IPS-18c (cell line): ENCODE data around the gene A3GALT2.

Experiments
- H3K4me3 ChIP-seq: 2 replicates; pipeline ENCODE4 v1.7.0; 2013; ENCODE audit warnings: low read depth, mild to moderate bottlenecking, low read length, moderate library complexity; ENCODE audit not compliant: insufficient read depth
- H3K9me3 ChIP-seq: one replicate; pipeline ENCODE4 v1.6.1; 2013; ENCODE audit warnings: mild to moderate bottlenecking, low read length, moderate library complexity; ENCODE audit not compliant: control insufficient read depth, insufficient read depth

A3GALT2 gene

DNA sequence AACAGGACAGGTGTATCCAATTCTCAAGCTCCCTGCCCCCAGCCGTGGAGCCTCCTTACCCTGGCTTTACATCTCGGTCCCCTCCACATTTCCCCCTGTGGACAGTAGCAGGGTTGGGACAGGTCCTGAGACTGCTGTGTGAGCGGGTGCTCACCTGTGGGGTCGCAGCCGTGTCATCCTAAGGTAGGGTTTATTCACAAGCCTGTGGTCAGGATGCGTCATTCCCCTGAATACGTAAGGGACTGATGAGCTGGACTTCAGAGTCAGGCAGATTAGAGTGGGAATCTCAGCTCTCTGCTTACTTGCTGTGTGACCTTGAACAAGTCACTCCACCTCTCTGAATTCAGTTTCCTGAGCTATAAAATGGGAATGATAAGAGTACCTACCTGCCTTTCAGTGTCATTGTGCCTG lies 46.9 kb downstream of the A3GALT2 start:
- no peak overlapping the region for H3K4me3 ChIP-seq

DNA sequence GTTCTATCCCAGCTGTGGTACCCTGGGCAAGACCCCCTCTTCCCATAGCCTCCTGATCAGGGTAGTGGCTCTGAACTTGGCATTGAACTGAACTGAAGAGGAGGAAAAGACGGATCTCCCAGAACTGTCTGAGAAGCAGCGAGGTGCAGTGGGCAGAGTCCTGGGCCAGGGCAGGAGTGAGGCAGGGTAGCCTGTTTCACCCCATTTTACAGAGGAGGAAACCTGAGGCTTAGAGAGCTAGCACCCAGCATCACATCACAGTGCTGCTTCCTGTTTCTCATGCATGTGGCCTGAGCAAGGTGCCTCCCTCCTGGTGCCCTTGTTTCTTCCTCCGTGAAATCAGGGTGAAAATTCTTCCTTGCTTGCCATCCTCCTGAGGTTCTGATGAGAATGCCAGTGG lies 47.5 kb downstream of the A3GALT2 start:
- Histone ChIP-seq H3K9me3 (no peaks in the 10 kb centered on the region), H3K4me3 (no peak overlapping the region)

More for the DNA sequence above, 46.9 kb downstream of the A3GALT2 start:
- H3K9me3 ChIP-seq: no peaks in the 10 kb centered on the region

GRCh38 chr1:33272930-33273329 lies 48.0 kb downstream of the A3GALT2 start:
- H3K9me3 ChIP-seq: no peaks in the 10 kb centered on the region

GRCh38 chr1:33272509-33272908 lies 48.4 kb downstream of the A3GALT2 start:
- Histone ChIP-seq H3K4me3 (no peak overlapping the region), H3K9me3 (no peaks in the 10 kb centered on the region)

More at GRCh38 chr1:33272930-33273329, 48.0 kb downstream of the A3GALT2 start:
- no peak overlapping the region for H3K4me3 ChIP-seq

DNA sequence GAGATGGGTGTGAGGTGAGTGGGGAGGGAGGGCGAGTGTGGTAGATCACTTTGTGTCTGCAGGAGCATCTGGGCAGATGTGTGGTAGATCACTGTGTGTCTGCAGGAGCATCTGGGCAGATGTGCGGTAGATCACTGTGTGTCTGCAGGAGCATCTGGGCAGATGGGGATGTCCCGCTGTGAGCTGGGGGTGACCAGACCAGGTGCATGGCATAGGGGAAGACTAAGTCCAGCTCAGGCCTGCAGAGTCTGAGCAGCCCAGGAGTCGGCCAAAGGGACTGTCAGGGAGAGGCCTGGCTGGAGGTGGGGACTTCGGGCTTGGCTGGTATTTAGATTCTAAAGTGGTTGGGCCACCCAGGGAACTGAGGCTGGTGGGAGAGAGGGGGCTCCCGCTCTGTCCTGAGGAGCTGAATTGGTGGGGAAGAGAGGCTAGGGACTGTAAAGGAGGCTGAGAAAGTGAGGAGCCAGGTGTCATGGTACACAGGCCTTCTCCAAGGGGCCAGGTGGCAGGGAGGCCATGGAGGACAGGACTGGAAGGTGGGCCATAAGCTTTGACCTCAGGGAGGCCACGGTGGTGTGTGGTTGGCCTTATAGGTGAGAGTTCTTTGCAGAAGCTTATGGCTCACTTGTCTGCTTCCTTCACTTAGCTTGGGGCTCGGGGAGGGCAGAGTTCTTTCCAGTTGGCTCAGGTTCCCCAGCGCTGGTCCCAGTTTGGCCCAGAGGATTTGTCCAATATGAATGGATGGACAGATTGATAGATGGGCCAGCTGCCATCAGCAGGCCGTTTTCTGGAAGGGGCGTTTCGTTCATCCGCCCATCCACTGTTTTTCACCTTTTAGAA lies 49.0 kb downstream of the A3GALT2 start:
- H3K4me3 ChIP-seq: no peak overlapping the region
- H3K9me3 ChIP-seq: no peaks in the 10 kb centered on the region

- H3K4me3 ChIP-seq: no peak overlapping the region
- H3K9me3 ChIP-seq: no peaks in the 10 kb centered on the region
Measured at GRCh38 chr1:33270808-33271465, 50.0 kb downstream of the A3GALT2 start.

DNA sequence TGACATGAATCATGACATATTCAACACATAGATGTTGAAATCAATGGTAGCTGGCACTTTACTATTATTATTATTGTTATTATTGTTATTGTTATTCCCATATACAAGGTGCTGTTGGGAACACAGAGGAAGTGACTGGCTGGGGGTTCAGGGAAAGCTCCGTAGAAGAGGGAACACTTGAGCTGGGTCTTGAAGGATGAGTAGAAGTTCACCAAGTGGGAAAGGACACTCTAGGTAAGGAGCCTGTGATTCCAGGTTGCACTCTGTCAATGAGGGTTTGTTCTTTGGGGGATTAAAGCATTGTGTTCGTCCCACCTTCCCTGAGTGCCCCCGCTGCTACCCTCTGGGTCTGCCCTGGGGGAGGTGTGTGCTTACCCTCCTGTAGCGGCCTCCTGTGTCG lies 50.5 kb downstream of the A3GALT2 start:
- no peak overlapping the region for H3K4me3 ChIP-seq

GRCh38 chr1:33269621-33270020 lies 51.3 kb downstream of the A3GALT2 start:
- Histone ChIP-seq H3K4me3 (no peak overlapping the region), H3K9me3 (no peaks in the 10 kb centered on the region)

More for the DNA sequence above, 50.5 kb downstream of the A3GALT2 start:
- H3K9me3 ChIP-seq: no peaks in the 10 kb centered on the region

- Histone ChIP-seq H3K4me3 (no peak overlapping the region), H3K9me3 (no peaks in the 10 kb centered on the region)
Measured at GRCh38 chr1:33268927-33269610, 51.8 kb downstream of the A3GALT2 start.

GRCh38 chr1:33268457-33268856 lies 52.4 kb downstream of the A3GALT2 start:
- H3K4me3 ChIP-seq: no peak overlapping the region
- H3K9me3 ChIP-seq: no peaks in the 10 kb centered on the region

DNA sequence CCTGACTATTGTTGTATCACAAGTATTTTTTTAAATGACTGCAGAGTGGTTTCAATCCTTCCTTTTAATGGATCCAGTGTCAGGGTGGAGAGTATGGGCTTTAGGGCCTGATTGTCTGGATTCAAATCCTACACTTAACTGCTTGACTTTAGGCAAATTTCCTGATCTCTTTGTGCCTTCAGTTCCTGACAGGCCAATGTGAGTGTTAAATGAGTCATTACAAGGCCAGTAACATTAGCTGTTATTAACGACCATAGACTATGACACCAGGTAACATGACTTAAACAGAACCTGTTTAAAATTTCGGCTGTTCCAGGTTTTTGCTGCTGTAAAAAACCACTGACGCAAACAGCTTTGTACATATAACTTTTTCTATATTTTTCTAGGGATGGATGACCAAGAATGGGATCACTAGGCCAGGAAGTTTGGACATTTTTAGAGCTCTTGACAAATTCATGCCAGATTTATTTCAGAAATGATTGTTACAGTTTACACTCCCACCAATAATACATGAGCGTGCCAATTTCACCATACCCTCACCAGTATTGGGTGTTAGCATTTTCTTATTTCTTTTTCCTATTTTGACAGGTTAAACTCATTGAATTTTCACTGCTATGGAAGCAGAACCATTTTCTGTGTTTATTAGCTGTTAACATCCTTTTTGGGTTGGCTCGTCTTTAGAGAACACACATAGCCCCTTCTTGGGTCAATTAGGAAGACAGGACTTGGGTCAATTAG lies 53.3 kb downstream of the A3GALT2 start:
- Histone ChIP-seq H3K9me3 (no peaks in the 10 kb centered on the region), H3K4me3 (no peak overlapping the region)

- Histone ChIP-seq H3K4me3 (no peak overlapping the region), H3K9me3 (no peaks in the 10 kb centered on the region)
Measured at GRCh38 chr1:33266766-33267165, 54.1 kb downstream of the A3GALT2 start.

DNA sequence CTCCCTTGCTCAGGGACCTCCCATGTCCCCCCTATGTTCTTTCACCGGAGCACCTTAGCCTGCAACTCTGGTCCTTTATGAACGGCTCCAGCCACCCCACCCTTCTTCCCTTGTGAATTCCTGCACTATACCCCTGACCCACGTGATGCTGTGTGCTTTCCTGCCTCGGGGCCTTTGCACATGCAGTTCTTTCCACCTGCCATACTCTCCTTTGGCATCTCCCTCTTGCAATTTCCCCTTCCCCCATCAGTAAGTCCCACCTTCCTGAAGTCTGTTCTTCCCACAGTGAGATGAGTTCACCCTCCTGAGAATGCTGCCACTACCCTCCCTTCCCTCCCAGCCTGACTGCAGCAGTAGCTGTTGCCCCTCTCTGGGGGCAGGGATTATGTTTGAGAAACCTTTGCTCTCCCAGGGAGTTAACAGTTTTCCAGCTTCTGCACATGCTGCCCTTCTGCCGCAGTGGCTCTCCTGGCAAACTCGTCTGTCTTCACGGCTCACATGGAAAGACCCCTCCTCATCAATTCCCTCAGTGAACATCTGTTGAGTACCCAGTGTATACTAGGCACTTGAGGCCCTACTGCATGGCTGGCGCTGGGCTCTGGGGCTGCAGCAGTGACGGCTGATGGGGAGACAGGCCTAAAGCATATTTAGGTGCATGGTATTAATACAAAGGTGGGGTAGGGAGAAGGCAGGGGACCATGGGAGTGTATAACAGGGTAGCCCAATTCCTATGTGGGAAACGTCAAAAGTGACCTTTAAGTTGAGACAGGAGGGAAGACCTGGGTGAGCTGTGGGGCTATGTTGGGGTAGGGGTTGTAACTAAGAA lies 54.9 kb downstream of the A3GALT2 start:
- Histone ChIP-seq H3K4me3 (no peak overlapping the region), H3K9me3 (no peaks in the 10 kb centered on the region)

DNA sequence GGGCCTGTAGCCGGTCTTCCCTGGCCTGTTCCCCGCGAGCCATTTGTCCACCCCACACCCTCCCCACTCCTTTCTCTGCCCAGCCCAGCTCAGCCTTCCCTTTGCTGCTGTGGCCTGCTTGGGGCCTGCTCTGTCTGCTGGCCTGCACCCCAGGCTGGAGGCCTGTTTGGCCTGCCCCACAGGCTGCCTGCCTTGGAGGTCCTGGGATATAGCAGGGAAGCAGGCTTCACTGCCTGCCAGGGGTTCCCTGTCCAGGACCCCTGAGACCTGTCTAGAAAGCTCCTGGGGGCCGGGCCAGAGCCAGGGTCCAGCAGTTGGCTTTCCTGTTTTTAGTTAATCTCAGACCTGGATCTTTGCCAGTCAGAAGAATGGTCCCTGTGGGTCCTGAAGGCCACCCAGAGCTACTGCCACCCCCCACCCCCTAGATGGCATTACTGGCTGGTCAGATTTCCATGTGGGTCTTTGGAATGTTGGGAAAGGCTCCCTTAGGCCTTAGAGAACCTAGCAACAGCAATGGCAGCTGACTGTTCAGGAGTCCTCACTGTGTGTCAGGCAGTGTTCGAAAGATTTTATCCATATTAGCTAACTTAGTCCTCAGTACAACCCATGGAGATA lies 56.9 kb downstream of the A3GALT2 start:
- no peaks in the 10 kb centered on the region for H3K9me3 ChIP-seq
- no peak overlapping the region for H3K4me3 ChIP-seq

GRCh38 chr1:33261344-33261743 lies 59.6 kb downstream of the A3GALT2 start:
- H3K9me3 ChIP-seq: peaks cover 2% of the 10 kb centered on the region
- H3K4me3 ChIP-seq: no peak overlapping the region

DNA sequence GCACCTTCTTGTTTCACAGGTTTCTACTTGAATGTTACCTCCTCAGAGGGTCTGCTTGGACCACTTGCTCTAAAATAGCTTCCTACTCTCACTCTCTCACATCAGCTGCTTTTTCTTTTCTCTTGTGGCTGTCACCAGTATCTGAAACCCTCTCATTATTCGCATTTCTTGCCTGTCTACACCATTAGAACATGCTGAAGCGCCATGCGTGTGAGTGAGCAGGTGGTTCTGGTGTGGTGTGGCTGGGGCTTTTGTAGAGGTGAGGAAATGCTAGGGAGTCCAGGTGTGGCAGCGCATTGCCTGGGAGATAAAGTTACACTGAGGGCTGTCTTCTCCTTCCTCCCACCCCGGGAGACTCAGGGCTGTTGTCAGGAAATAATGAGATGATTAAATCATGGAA lies 60.5 kb downstream of the A3GALT2 start:
- no peak overlapping the region for H3K4me3 ChIP-seq
- H3K9me3 ChIP-seq: peaks cover 2% of the 10 kb centered on the region
